Measurements from ENCODE around the gene TSPAN9.

GRCh38 chr12:3043406-3043805, 33.8 kb upstream of the TSPAN9 start:
- TF ChIP-seq EP300 (IDR thresholded peaks at IDR 0.05) (no peak), CTCF (IDR thresholded peaks at IDR 0.05) (no peak), POLR2A (IDR thresholded peaks at IDR 0.05; ENCODE audit: low read depth) (no peak), POLR2AphosphoS5 (IDR thresholded peaks at IDR 0.05) (no peak)
